Glutamatergic neuron (in vitro differentiated cells): ENCODE data around the gene TNP2. TPM values are rescaled to one million over a fixed set of nuclear protein-coding genes. Genes with fewer than 3 reads are reported as not detected.

Experiments used
- DNase-seq: peaks from one replicate; pipeline ENCODE4 v3.0.0; 2022
- H3K27ac Mint-ChIP-seq: one replicate; pipeline ENCODE4 v1.8.0; 2020; ENCODE audit warnings: mild to moderate bottlenecking, mixed read lengths, inconsistent platforms; ENCODE audit not compliant: unreplicated experiment
- H3K27me3 Mint-ChIP-seq: one replicate; pipeline ENCODE4 v1.8.0; 2020; ENCODE audit warnings: mild to moderate bottlenecking, moderate library complexity, mixed read lengths, inconsistent platforms; ENCODE audit not compliant: unreplicated experiment
- H3K36me3 Mint-ChIP-seq: one replicate; pipeline ENCODE4 v1.8.0; 2020; ENCODE audit warnings: mild to moderate bottlenecking, mixed read lengths, inconsistent platforms; ENCODE audit not compliant: unreplicated experiment
- H3K4me1 Mint-ChIP-seq: one replicate; pipeline ENCODE4 v1.8.0; 2020; ENCODE audit warnings: mild to moderate bottlenecking, low read depth, mixed read lengths, inconsistent platforms; ENCODE audit not compliant: unreplicated experiment
- H3K4me3 Mint-ChIP-seq: one replicate; pipeline ENCODE4 v1.8.0; 2020; ENCODE audit warnings: mild to moderate bottlenecking, mixed read lengths, inconsistent platforms; ENCODE audit not compliant: unreplicated experiment
- H3K9me3 Mint-ChIP-seq: one replicate; pipeline ENCODE4 v1.8.0; 2020; ENCODE audit warnings: mild to moderate bottlenecking, moderate library complexity, mixed read lengths, inconsistent platforms; ENCODE audit not compliant: unreplicated experiment
- CTCF ChIP-seq: fragments of 200-600 bp; sonication (generic); IDR thresholded peaks from one replicate; pipeline ENCODE4 v1.5.0; 2021; ENCODE audit not compliant: partially characterized antibody, unreplicated experiment
- total RNA-seq: library from RNA; stranded (reverse); fragmentation: NEBNext Ultra II Directional; extraction: Animal tissue kit (Norgen Biotek cat#: 25700); gene quantifications from one replicate; pipeline ENCODE4 v1.2.1, GENCODE V29; 2021; ENCODE audit not compliant: unreplicated experiment

Gene TNP2
- total RNA-seq, 1 donor from 2014 or later = not detected

GRCh38 chr16:11258553-11259492, 10.3 kb downstream of the TNP2 start:
- Mint-ChIP-seq H3K4me3 (no peak overlapping the region), H3K27ac (no peak overlapping the region), H3K4me1 (peaks cover 2% of the 10 kb centered on the region), H3K36me3 (no peaks in the 10 kb centered on the region), H3K9me3 (peaks cover 9% of the 10 kb centered on the region), H3K27me3 (peaks cover 12% of the 10 kb centered on the region)
- TF ChIP-seq CTCF = no peak
- DNase-seq = no peak

- peak; percentile 47 for TF ChIP-seq CTCF
- peak overlapping the region; percentile 85 for H3K4me3 Mint-ChIP-seq
- H3K36me3 Mint-ChIP-seq = no peaks in the 10 kb centered on the region
- peak; percentile 76 for DNase-seq
- peaks cover 11% of the 10 kb centered on the region for H3K9me3 Mint-ChIP-seq
- H3K4me1 Mint-ChIP-seq = peaks cover 9% of the 10 kb centered on the region
- H3K27me3 Mint-ChIP-seq = peaks cover 12% of the 10 kb centered on the region
- H3K27ac Mint-ChIP-seq = peak overlapping the region; percentile 77
Measured at GRCh38 chr16:11257131-11257938, 11.8 kb downstream of the TNP2 start.

GRCh38 chr16:11256661-11257130, 12.4 kb downstream of the TNP2 start:
- H3K4me3 Mint-ChIP-seq = peak overlapping the region; percentile 86

GRCh38 chr16:11255737-11256660, 13.1 kb downstream of the TNP2 start, which contains the start of gene SOCS1:
Gene SOCS1 (minus strand): TSS chr16:11256204. CDS start chr16:11255478, 726 bp downstream.
- H3K4me3 Mint-ChIP-seq = peak within 1 kb of the TSS; percentile 86
- peak; percentile 93 for DNase-seq
- H3K27ac Mint-ChIP-seq = peak within 1 kb of the TSS; percentile 88
- H3K27me3 Mint-ChIP-seq = peaks cover 12% of the 10 kb centered on the region
- TF ChIP-seq CTCF = peak; percentile 99
- H3K4me1 Mint-ChIP-seq = peaks cover 13% of the 10 kb centered on the region
- no peaks in the 10 kb centered on the region for H3K36me3 Mint-ChIP-seq
- peaks cover 11% of the 10 kb centered on the region for H3K9me3 Mint-ChIP-seq

More at GRCh38 chr16:11256661-11257130, 12.4 kb downstream of the TNP2 start:
- Mint-ChIP-seq H3K9me3 (peaks cover 11% of the 10 kb centered on the region), H3K27ac (peak overlapping the region; percentile 88), H3K36me3 (no peaks in the 10 kb centered on the region), H3K4me1 (peaks cover 13% of the 10 kb centered on the region), H3K27me3 (peaks cover 12% of the 10 kb centered on the region)
- no peak for TF ChIP-seq CTCF
- peak; percentile 80 for DNase-seq
